Activated naive CD4-positive, alpha-beta T cell treated with anti-CD3 and anti-CD28 coated beads, Interleukin-2, amount 50 U/mL, for 72 hours (primary cell): ENCODE measurements around the gene ADAM30. TPM values are rescaled to one million over a fixed set of nuclear protein-coding genes. Genes with fewer than 3 reads are reported as not detected.
"Not testable (repeated sequence)": the region's sequence is repeated elsewhere in the genome, so short reads cannot be mapped to it uniquely, and the experiment has no call there.

ENCODE experiments used
- ATAC-seq, 2 donors: fragments of 150-1000 bp; cut with Tn5 transposase; 2 replicates each; pipeline ENCODE4 v1.10.0; 2021; ENCODE audit warnings: mild to moderate bottlenecking in 2 of 2, moderate library complexity in 2 of 2
- DNase-seq, 2 donors: peaks; one replicate each; pipeline ENCODE4 v3.0.0; 2021 to 2022; ENCODE audit warnings: low spot score in 2 of 2
- H3K27ac Mint-ChIP-seq, 2 donors: one replicate each; pipeline ENCODE4 v1.8.0; 2022; ENCODE audit warnings: mild to moderate bottlenecking in 2 of 2, mixed read lengths in 2 of 2
- H3K36me3 Mint-ChIP-seq, 2 donors: one replicate each; pipeline ENCODE4 v1.8.0; 2022; ENCODE audit warnings: mixed read lengths in 2 of 2
- H3K9me3 Mint-ChIP-seq, 2 donors: one replicate each; pipeline ENCODE4 v1.8.0; 2022; ENCODE audit warnings: mixed read lengths in 2 of 2
- total RNA-seq, 2 donors: library from RNA; stranded (reverse); gene quantifications; one replicate each; pipeline ENCODE4 v1.2.3, GENCODE V29; 2022

The ADAM30 gene
- total RNA-seq, 2 donors from 2014 or later = not detected

GRCh38 chr1:119862276-119862675, 34.0 kb downstream of the ADAM30 start:
- H3K9me3 Mint-ChIP-seq = no peaks in the 10 kb centered on the region
- DNase-seq (no peak), ATAC-seq (no peak)
- no peaks in the 10 kb centered on the region for H3K36me3 Mint-ChIP-seq
- no peak overlapping the region for H3K27ac Mint-ChIP-seq

- Mint-ChIP-seq H3K9me3 (no peaks in the 10 kb centered on the region), H3K36me3 (no peaks in the 10 kb centered on the region), H3K27ac (no peak overlapping the region)
- ATAC-seq (no peak), DNase-seq (no peak)
Measured at GRCh38 chr1:119861547-119861946, 34.8 kb downstream of the ADAM30 start.

- ATAC-seq (peak; percentile 77 to 84), DNase-seq (no peak)
- no peak overlapping the region for H3K27ac Mint-ChIP-seq
- no peaks in the 10 kb centered on the region for H3K9me3 Mint-ChIP-seq
- no peaks in the 10 kb centered on the region for H3K36me3 Mint-ChIP-seq
Measured at GRCh38 chr1:119859647-119860046, 36.7 kb downstream of the ADAM30 start.

- peak overlapping the region in 1 of 2 donors; percentile 91 for H3K27ac Mint-ChIP-seq
- DNase-seq, H3K9me3 Mint-ChIP-seq, ATAC-seq, H3K36me3 Mint-ChIP-seq: not testable (repeated sequence)
Measured at GRCh38 chr1:119858556-119859214, 37.6 kb downstream of the ADAM30 start.

GRCh38 chr1:119858126-119858525, 38.2 kb downstream of the ADAM30 start:
- ATAC-seq (no peak), DNase-seq (no peak)
- no peaks in the 10 kb centered on the region for H3K9me3 Mint-ChIP-seq
- no peak overlapping the region for H3K27ac Mint-ChIP-seq
- no peaks in the 10 kb centered on the region for H3K36me3 Mint-ChIP-seq

- H3K9me3 Mint-ChIP-seq = no peaks in the 10 kb centered on the region
- H3K36me3 Mint-ChIP-seq = no peaks in the 10 kb centered on the region
- DNase-seq (no peak), ATAC-seq (no peak)
- H3K27ac Mint-ChIP-seq = no peak overlapping the region
Measured at GRCh38 chr1:119853155-119853554, 43.2 kb downstream of the ADAM30 start.

- ATAC-seq, H3K36me3 Mint-ChIP-seq, H3K9me3 Mint-ChIP-seq, DNase-seq, H3K27ac Mint-ChIP-seq: not testable (repeated sequence)
Measured at GRCh38 chr1:119844206-119844605, 52.1 kb downstream of the ADAM30 start.

Other genes starting within 250 kb of the ADAM30 start
- gene ZNF697, start 248.2 kb downstream of the ADAM30 start, total RNA-seq = under 1 TPM; 0.09 to 0.70 TPM
- gene PHGDH, start 184.6 kb downstream of the ADAM30 start, total RNA-seq = 100 to 1,000 TPM in 1 of 2 donors, 10 to 100 TPM in 1; 73.2 to 241 TPM
- not detected for gene HMGCS2, start 127.6 kb downstream of the ADAM30 start, total RNA-seq
- 1 to 10 TPM in 1 of 2 donors, under 1 TPM in 1; 0.89 to 7.2 TPM for gene REG4, start 85.1 kb downstream of the ADAM30 start, total RNA-seq
- 10 to 100 TPM; 42.6 to 79.6 TPM for gene NOTCH2, start 173.1 kb upstream of the ADAM30 start, total RNA-seq